Stimulated activated CD4-positive, alpha-beta T cell treated with anti-CD3 and anti-CD28 coated beads, Interleukin-1b, Interleukin-23, amount 100 ng/mL, for 1 hour (primary cell): Measurements from ENCODE around the gene TLE4.
"Not testable (repeated sequence)": the region's sequence is repeated elsewhere in the genome, so short reads cannot be mapped to it uniquely, and the experiment has no call there.

Experiments used
- DNase-seq, 2 donors: peaks; one replicate each; pipeline ENCODE4 v3.0.0-alpha.2; 2020; ENCODE audit warnings: low read depth in 2 of 2

The TLE4 gene

GRCh38 chr9:79603222-79603920 is 31.6 kb downstream of the TLE4 start:
- DNase-seq = no peak

GRCh38 chr9:79604149-79604548 is 32.4 kb downstream of the TLE4 start:
- no peak for DNase-seq

GRCh38 chr9:79604921-79605562 is 33.3 kb downstream of the TLE4 start:
- no peak for DNase-seq

GRCh38 chr9:79606529-79606928 is 34.8 kb downstream of the TLE4 start:
- DNase-seq = not testable (repeated sequence)

- DNase-seq = no peak
Measured at GRCh38 chr9:79609468-79610018, 37.8 kb downstream of the TLE4 start.

GRCh38 chr9:79610019-79610631 is 38.4 kb downstream of the TLE4 start:
- DNase-seq = no peak

- no peak for DNase-seq
Measured at GRCh38 chr9:79610791-79611614, 39.2 kb downstream of the TLE4 start.

- no peak for DNase-seq
Measured at GRCh38 chr9:79613145-79613544, 41.4 kb downstream of the TLE4 start.

- DNase-seq = no peak
Measured at GRCh38 chr9:79615038-79615437, 43.3 kb downstream of the TLE4 start.

- DNase-seq = no peak
Measured at GRCh38 chr9:79616013-79616412, 44.2 kb downstream of the TLE4 start.

- no peak for DNase-seq
Measured at GRCh38 chr9:79616971-79617370, 45.2 kb downstream of the TLE4 start.

GRCh38 chr9:79617395-79617794 is 45.6 kb downstream of the TLE4 start:
- no peak for DNase-seq

- no peak for DNase-seq
Measured at GRCh38 chr9:79619930-79620329, 48.2 kb downstream of the TLE4 start.

- DNase-seq = no peak
Measured at GRCh38 chr9:79621916-79622575, 50.3 kb downstream of the TLE4 start.

GRCh38 chr9:79623799-79624721 is 52.3 kb downstream of the TLE4 start:
- no peak for DNase-seq

- no peak for DNase-seq
Measured at GRCh38 chr9:79629721-79630120, 58.0 kb downstream of the TLE4 start.

GRCh38 chr9:79630521-79631403 is 59.0 kb downstream of the TLE4 start:
- no peak for DNase-seq

- no peak for DNase-seq
Measured at GRCh38 chr9:79632060-79632459, 60.3 kb downstream of the TLE4 start.

- no peak for DNase-seq
Measured at GRCh38 chr9:79632705-79633104, 60.9 kb downstream of the TLE4 start.
